Measurements from ENCODE around the gene GTF2IRD1. TPM values are rescaled to one million over a fixed set of nuclear protein-coding genes. Genes with fewer than 3 reads are reported as not detected.

The GTF2IRD1 gene
- total RNA-seq, 1 experiment from 2014 or later = 54.0 TPM

GRCh38 chr7:74454925-74455288 is 1.2 kb downstream of the GTF2IRD1 start:
- Histone ChIP-seq H3K4me3 (ENCODE audit: low read depth in 2 of 2, low read length in 2 of 2) (peak overlapping the region; percentile 63 to 75), H3K27me3 (ENCODE audit: control insufficient read depth, insufficient read depth, low read length) (no peaks in the 10 kb centered on the region), H3K4me1 (ENCODE audit: control insufficient read depth, insufficient read depth, low read length) (peaks cover 30% of the 10 kb centered on the region), H3K27ac (ENCODE audit: low read length) (peak overlapping the region; percentile 82), H3K9me3 (ENCODE audit: control insufficient read depth, insufficient read depth, low read depth, low read length) (no peaks in the 10 kb centered on the region), H3K36me3 (ENCODE audit: control insufficient read depth, insufficient read depth, low read length) (no peaks in the 10 kb centered on the region; the same call in 1 of the 2 replicates)
- TF ChIP-seq TCF7L2 (IDR thresholded peaks at IDR 0.05; ENCODE audit: low read depth, low read length) = no peak
- CTCF ChIA-PET = no interaction called here
- POLR2A ChIA-PET = no interaction called here
- no TSS peak for BruUV-seq (replicated peaks)
- intact Hi-C loops (cut with micrococcal nuclease; ENCODE audit: unreplicated experiment) = no loop called here
- in situ Hi-C loops (cut with HindIII; ENCODE audit: low pct_unique_long_range_greater_than_20kb, low sequenced_read_pairs) = no loop called here
- no peak for ATAC-seq
- DNase-seq (ENCODE audit: low read depth, low spot score) = no peak

GRCh38 chr7:74455291-74455804 is 1.6 kb downstream of the GTF2IRD1 start:
- CTCF ChIA-PET = no interaction called here
- POLR2A ChIA-PET = no interaction called here
- Histone ChIP-seq H3K27me3 (ENCODE audit: control insufficient read depth, insufficient read depth, low read length) (no peaks in the 10 kb centered on the region), H3K4me3 (ENCODE audit: low read depth in 2 of 2, low read length in 2 of 2) (peak overlapping the region; percentile 63 to 75), H3K36me3 (ENCODE audit: control insufficient read depth, insufficient read depth, low read length) (no peaks in the 10 kb centered on the region; the same call in 1 of the 2 replicates), H3K4me1 (ENCODE audit: control insufficient read depth, insufficient read depth, low read length) (peaks cover 30% of the 10 kb centered on the region), H3K27ac (ENCODE audit: low read length) (peak overlapping the region; percentile 82), H3K9me3 (ENCODE audit: control insufficient read depth, insufficient read depth, low read depth, low read length) (no peaks in the 10 kb centered on the region)
- no TSS peak for BruUV-seq (replicated peaks)
- no peak for DNase-seq (ENCODE audit: low read depth, low spot score)
- peak; percentile 23; the same call in 1 of the 2 replicates for ATAC-seq
- in situ Hi-C loops (cut with HindIII; ENCODE audit: low pct_unique_long_range_greater_than_20kb, low sequenced_read_pairs) = no loop called here
- TF ChIP-seq POLR2AphosphoS5 (IDR thresholded peaks at IDR 0.05; ENCODE audit: low read depth, low read length) = no peak
- TF ChIP-seq SIN3A (IDR thresholded peaks at IDR 0.05; ENCODE audit: borderline replicate concordance, insufficient read depth, low read depth, low read length) = no peak
- no peak for TF ChIP-seq TCF7L2 (IDR thresholded peaks at IDR 0.05; ENCODE audit: low read depth, low read length)
- TF ChIP-seq CTCF (IDR thresholded peaks at IDR 0.05) = no peak
- no peak for TF ChIP-seq REST (IDR thresholded peaks at IDR 0.05; ENCODE audit: insufficient read depth in 1 of 2, low read depth in 2 of 2, low read length in 1 of 2)
- intact Hi-C loops (cut with micrococcal nuclease; ENCODE audit: unreplicated experiment) = no loop called here

- Histone ChIP-seq H3K4me1 (ENCODE audit: control insufficient read depth, insufficient read depth, low read length) (peaks cover 30% of the 10 kb centered on the region), H3K9me3 (ENCODE audit: control insufficient read depth, insufficient read depth, low read depth, low read length) (no peaks in the 10 kb centered on the region), H3K27ac (ENCODE audit: low read length) (peak overlapping the region; percentile 82), H3K4me3 (ENCODE audit: low read depth in 2 of 2, low read length in 2 of 2) (peak overlapping the region; percentile 63 to 75; a peak in 3 of 4 replicates), H3K27me3 (ENCODE audit: control insufficient read depth, insufficient read depth, low read length) (no peaks in the 10 kb centered on the region), H3K36me3 (ENCODE audit: control insufficient read depth, insufficient read depth, low read length) (no peaks in the 10 kb centered on the region; the same call in 1 of the 2 replicates)
- DNase-seq (ENCODE audit: low read depth, low spot score) (no peak), ATAC-seq (no peak)
- BruUV-seq (replicated peaks) = TSS peak; percentile 79
- ChIA-PET CTCF (no interaction called here), POLR2A (interaction anchor here (0.5 kb wide), 1 partner anchor 11 kb away, joined by 3 read pairs; no protein-coding TSS in a partner anchor)
- intact Hi-C loops (cut with micrococcal nuclease; ENCODE audit: unreplicated experiment) = no loop called here
- in situ Hi-C loops (cut with HindIII; ENCODE audit: low pct_unique_long_range_greater_than_20kb, low sequenced_read_pairs) = no loop called here
- TF ChIP-seq SIN3A (IDR thresholded peaks at IDR 0.05; ENCODE audit: borderline replicate concordance, insufficient read depth, low read depth, low read length) = no peak
- TF ChIP-seq CTCF (IDR thresholded peaks at IDR 0.05) = no peak
- TF ChIP-seq REST (IDR thresholded peaks at IDR 0.05; ENCODE audit: insufficient read depth in 1 of 2, low read depth in 2 of 2, low read length in 1 of 2) = no peak
- TF ChIP-seq TCF7L2 (IDR thresholded peaks at IDR 0.05; ENCODE audit: low read depth, low read length) = no peak
- TF ChIP-seq POLR2AphosphoS5 (IDR thresholded peaks at IDR 0.05; ENCODE audit: low read depth, low read length) = no peak
These were observed 2.2 kb downstream of the GTF2IRD1 start for GRCh38 chr7:74455928-74456327.
